ENCODE measurements around the gene ATG9B.

- no peak for TF ChIP-seq ZBTB10 (tag by site-specific recombination; IDR thresholded peaks at IDR 0.05)
- no peak for TF ChIP-seq CTCF (tag by site-specific recombination; IDR thresholded peaks at IDR 0.05)
- TF ChIP-seq REST (tag by site-specific recombination; IDR thresholded peaks at IDR 0.05): no peak
- TF ChIP-seq ZNF274 (IDR thresholded peaks at IDR 0.05; ENCODE audit: low read length): no peak
- TF ChIP-seq ZNF274 (tag by site-specific recombination; IDR thresholded peaks at IDR 0.05; ENCODE audit: borderline replicate concordance): no peak
Measured at GRCh38 chr7:150993511-150993910, 30.8 kb downstream of the ATG9B start.

Data from HEK293 (cell line).